Measurements from ENCODE around the gene ARHGAP6.
"Not testable (repeated sequence)": the region's sequence is repeated elsewhere in the genome, so short reads cannot be mapped to it uniquely, and the experiment has no call there.

Gene ARHGAP6

DNA sequence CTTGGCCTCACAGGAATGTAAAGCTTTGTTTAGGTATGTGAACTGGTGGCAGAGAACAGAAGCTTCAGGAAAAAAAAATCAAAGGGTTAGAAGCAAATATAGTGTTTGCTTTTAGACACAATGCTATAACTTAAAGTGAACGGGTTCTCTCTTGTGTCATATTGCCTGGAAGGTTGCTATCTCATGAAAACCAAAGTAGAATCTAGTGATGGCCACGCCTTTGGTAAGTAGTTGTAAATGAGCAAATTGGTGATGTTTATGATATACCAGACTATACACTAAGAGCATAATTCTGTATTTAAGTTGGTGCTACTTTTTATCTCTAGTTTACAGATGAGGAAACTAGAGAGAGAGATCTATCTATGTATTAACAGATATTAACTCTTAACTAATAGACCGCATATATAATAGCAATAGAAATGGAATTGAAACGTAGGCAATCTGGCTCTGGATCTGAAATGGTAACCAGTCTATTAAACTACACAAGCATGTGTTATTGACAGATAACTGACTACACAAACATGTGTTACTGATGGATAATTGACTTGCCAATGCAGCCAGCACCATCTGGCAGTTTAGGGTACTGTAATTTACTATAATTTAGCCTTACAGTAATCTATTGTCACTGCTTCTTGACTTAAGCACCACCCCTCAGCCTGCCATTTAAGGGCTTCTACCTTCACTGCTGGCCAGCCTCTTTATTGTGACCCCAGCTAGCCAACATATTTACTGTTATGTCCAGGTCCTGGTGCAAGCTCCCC is 513.7 kb downstream of the ARHGAP6 start:
- DNase-seq (ENCODE audit: low read depth, low spot score), result no peak

- no peak for DNase-seq (ENCODE audit: low read depth, low spot score)
Measured at GRCh38 chrX:11148401-11148800, 517.3 kb downstream of the ARHGAP6 start.

GRCh38 chrX:11146411-11146810 is 519.3 kb downstream of the ARHGAP6 start:
- DNase-seq (ENCODE audit: low read depth, low spot score), result no peak

DNA sequence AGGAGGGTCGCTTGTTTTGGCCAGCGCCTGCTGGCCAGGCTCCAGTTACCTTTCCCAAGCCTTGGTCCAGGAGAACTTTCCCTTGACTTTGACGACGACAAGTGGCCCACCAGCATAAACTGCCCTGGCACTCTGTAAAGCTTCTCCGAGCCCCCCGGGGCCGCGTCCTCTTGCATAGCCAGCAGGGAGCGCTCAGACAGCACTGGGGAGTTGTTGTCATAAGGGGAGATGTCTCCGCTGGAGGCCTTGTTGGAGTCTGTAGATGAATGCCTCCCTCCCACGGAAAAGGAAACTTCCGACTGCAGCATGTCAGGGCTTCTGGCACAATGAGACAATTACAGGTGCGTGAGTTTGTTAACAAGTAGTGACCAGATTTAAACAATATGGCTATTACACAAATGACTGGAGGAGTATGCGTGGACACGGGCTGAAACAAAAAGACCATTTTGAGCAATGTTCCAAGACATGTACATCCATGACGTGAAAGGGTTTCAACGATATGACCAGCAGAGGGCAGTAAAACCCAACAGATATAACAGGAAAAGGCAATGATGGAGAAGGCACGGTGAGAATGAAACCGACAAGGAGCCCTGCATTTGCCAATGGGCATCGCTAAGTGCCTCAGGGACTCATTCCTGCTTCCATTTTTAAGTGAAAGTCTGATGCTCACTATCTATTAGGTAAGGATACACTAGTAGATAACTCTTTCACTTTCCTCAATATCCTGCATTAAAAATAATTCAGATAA is 521.6 kb downstream of the ARHGAP6 start:
- DNase-seq (ENCODE audit: low read depth, low spot score), result no peak

DNA sequence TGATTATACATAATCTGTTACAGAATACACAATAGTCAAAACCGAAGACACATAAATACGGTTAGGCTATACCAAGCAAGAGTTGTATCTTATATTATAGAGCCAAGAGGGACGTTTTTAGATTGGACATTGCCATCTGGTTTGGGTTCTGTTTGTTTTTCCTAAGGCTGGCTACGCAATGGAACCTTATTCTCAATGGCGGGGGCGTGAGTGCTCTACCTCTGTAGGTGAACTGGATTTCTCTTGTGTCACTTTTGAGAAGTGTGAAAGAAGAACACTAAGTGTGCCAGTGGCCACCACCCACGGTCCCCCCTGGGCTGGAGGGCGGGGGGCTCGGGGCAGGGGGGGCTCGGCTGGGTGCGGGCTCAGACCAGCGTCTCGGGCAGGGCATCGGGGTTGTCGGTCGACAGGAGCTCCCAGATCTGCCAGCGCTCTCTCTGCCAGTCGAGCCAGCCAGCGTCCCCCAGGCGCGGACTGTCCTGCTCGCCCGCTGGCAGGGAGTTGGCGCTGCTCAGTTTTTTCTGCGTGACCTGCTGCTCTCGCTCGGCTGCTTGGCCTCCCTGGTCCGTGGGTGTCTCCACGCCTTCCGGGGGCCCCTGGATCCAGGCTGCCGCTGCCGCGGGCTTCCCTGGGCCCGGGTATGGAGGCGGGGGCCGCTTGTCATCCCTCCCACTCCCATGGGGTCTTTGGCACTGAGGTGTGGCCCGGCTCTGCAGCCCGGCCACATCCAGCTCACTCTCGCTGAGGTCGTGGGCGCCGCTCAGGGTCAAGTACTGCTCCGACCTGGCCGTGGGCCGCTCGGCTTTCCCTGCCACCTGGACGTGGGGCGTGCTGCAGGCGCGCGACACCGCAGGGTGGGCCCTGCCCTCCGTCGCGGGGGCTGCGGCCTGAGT is 527.0 kb downstream of the ARHGAP6 start:
- no peak for DNase-seq (ENCODE audit: low read depth, low spot score)

- DNase-seq (ENCODE audit: low read depth, low spot score), result no peak
Measured at GRCh38 chrX:11137543-11138139, 528.1 kb downstream of the ARHGAP6 start.

GRCh38 chrX:11135564-11136185 is 530.0 kb downstream of the ARHGAP6 start:
- DNase-seq (ENCODE audit: low read depth, low spot score), result no peak

- DNase-seq (ENCODE audit: low read depth, low spot score), result no peak
Measured at GRCh38 chrX:11131146-11131545, 534.6 kb downstream of the ARHGAP6 start.

- DNase-seq (ENCODE audit: low read depth, low spot score), result no peak
Measured at GRCh38 chrX:11130136-11130535, 535.6 kb downstream of the ARHGAP6 start.

GRCh38 chrX:11129534-11130105 is 536.1 kb downstream of the ARHGAP6 start:
- no peak for DNase-seq (ENCODE audit: low read depth, low spot score)

DNA sequence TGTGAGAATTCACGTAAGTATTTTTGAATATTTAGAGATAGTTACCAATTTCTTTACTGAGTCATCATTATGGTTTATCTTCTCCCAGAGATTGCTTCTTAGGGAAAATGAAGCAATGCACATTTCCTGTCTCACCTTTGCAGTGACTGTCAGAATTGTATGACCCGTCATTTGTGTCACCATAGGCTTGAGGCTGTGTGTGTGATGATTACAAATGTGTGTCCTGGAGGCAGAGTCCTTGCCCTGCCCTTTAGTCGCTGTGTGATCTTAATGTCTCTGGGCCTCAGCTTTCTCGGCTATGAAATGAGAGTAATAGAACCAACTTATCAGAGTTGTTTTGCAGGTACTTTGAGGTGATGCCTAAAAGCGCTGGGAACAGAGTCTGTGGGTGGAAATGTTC is 540.7 kb downstream of the ARHGAP6 start:
- DNase-seq (ENCODE audit: low read depth, low spot score), result no peak

- no peak for DNase-seq (ENCODE audit: low read depth, low spot score)
Measured at GRCh38 chrX:11124112-11124511, 541.6 kb downstream of the ARHGAP6 start.

- DNase-seq (ENCODE audit: low read depth, low spot score), result not testable (repeated sequence)
Measured at GRCh38 chrX:11123087-11123486, 542.6 kb downstream of the ARHGAP6 start.

- no peak for DNase-seq (ENCODE audit: low read depth, low spot score)
Measured at GRCh38 chrX:11119313-11119943, 546.3 kb downstream of the ARHGAP6 start.

- DNase-seq (ENCODE audit: low read depth, low spot score), result no peak
Measured at GRCh38 chrX:11117745-11118144, 548.0 kb downstream of the ARHGAP6 start.

DNA sequence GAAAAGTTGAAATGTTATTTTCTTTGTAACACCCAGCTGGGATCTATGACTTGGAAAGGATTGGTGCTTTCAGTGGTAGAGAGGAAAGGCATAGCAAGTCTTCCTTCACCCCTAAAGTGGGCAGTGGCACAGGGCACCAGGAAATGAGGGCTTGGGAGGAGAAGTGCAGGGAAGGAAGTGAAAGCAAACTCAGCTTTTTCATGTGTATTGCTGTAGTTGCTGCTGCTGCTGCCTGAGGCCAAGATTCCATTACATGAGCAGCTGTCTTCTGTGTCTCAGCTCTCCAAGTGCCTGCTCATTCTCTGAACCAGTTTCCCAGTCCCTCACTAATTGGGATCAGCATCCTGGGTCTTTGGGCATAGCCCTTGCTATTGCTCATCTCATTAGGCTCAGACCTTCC is 552.0 kb downstream of the ARHGAP6 start:
- DNase-seq (ENCODE audit: low read depth, low spot score), result no peak

DNA sequence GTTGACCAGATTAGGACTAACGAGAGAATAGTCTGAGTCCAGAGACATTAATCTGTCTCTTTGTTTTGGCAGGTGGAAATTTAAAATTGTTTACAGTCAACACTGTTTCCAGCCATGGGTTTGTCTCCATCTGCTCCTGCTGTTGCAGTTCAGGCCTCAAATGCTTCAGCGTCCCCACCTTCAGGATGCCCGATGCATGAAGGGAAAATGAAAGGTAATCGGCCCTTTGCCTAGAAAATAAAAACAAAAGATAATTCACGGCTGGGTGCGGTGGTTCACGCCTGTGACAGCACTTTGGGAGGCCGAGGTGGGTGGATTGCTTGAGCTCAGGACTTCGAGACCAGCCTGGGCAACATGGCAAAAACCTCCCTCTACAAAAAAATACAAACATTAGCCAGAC is 553.8 kb downstream of the ARHGAP6 start:
- DNase-seq (ENCODE audit: low read depth, low spot score), result no peak

DNA sequence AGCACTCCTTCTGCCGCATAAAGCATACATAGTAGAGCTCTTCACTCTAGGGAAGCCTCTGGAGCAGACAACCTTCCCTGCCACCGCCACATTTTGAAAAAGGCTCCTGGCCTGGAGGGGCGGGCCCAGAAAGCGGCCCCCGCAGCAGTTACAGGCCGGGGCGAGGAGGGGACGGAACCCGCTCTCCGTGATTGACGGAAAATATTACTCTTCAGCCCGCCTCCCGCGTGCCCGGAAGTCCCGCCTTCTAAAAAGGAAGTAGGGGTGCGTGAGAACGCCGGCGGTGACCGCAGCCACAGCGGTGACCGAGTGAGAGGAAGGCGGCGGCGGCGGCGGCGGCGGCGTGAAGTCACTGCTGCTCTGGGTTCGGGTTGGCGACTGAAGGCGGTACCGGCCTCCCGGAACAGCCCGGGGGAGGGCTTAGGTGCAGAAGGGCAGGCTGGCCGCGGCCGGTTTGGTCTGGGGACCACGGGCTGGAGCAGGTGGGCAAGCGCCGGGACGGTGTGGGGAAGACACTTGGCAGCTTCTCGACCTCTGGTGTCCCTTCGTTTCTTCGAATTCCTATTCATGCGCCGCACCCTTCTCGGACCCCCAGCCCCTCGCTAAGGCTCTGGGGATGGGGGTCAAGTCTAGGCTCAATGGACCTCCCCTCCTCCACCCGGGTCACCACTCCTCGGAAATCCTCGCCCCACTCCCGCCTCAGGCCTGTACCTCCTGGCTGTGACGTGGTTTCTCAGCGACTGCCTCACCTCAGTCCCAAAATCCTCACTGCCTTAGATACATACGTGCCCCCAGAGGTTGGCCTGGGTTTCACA is 554.5 kb downstream of the ARHGAP6 start, which contains the start of gene HCCS:
HCCS (plus strand) TSS at position 296 of the 815 bp plus-strand sequence. CDS start 729 bp downstream, outside the sequence.
- DNase-seq (ENCODE audit: low read depth, low spot score), result no peak

GRCh38 chrX:11109968-11110367 is 555.8 kb downstream of the ARHGAP6 start:
- no peak for DNase-seq (ENCODE audit: low read depth, low spot score)
